GM10248 (cell line): ENCODE measurements around the gene SCARF2.
"Not testable (repeated sequence)": the region's sequence is repeated elsewhere in the genome, so short reads cannot be mapped to it uniquely, and the experiment has no call there.

Experiments used
- CTCF ChIA-PET: fragments of 300-600 bp; sonication (Branson Sonifier 250); formaldehyde crosslinking; extraction: SDS; loops from one replicate; lab custom pipeline; 2021; ENCODE audit warnings: antibody characterized with exemption; lab: Yijun Ruan, JAX
- POLR2A ChIA-PET: fragments of 350-650 bp; sonication (Branson Sonifier 250); formaldehyde crosslinking; extraction: SDS; loops from one replicate; lab custom pipeline; 2020; ENCODE audit warnings: antibody characterized with exemption; lab: Yijun Ruan, JAX
- DNase-seq: peaks from one replicate; pipeline ENCODE4 v3.0.0; 2012; ENCODE audit errors: extremely low spot score
- TF ChIP-seq, protein P1 (sequence below): IDR thresholded peaks from 2 replicates; pipeline ENCODE4 v1.5.1; 2012; ENCODE audit warnings: mild to moderate bottlenecking, low read depth; ENCODE audit errors: extremely low read depth, missing control alignments, control extremely low read depth

The SCARF2 gene

GRCh38 chr22:20422271-20423007 is 15.2 kb downstream of the SCARF2 start:
- no peak for DNase-seq
- CTCF ChIA-PET: no interaction called here
- POLR2A ChIA-PET: no interaction called here
- TF ChIP-seq, protein P1, sequence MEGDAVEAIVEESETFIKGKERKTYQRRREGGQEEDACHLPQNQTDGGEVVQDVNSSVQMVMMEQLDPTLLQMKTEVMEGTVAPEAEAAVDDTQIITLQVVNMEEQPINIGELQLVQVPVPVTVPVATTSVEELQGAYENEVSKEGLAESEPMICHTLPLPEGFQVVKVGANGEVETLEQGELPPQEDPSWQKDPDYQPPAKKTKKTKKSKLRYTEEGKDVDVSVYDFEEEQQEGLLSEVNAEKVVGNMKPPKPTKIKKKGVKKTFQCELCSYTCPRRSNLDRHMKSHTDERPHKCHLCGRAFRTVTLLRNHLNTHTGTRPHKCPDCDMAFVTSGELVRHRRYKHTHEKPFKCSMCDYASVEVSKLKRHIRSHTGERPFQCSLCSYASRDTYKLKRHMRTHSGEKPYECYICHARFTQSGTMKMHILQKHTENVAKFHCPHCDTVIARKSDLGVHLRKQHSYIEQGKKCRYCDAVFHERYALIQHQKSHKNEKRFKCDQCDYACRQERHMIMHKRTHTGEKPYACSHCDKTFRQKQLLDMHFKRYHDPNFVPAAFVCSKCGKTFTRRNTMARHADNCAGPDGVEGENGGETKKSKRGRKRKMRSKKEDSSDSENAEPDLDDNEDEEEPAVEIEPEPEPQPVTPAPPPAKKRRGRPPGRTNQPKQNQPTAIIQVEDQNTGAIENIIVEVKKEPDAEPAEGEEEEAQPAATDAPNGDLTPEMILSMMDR: no peak

DNA sequence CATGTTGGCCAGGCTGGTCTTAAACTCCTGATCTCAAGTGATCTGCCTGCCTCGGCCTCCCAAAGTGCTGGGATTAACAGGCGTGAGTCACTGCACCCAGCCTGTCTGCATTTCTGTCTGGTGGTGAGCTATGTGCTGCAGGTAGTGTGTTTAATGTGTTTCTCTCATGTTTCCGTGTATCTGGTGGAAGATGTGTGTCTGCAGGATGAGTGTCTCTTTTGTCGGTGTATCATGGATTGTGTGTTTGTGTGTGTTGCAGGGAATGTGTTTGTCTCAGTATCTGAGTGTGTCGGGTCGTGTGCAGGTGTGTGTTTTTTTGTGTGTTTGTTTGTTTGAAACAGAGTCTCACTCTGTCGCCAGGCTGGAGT is 16.1 kb downstream of the SCARF2 start:
- DNase-seq: no peak
- POLR2A ChIA-PET: no interaction called here
- TF ChIP-seq, protein P1: no peak
- CTCF ChIA-PET: interaction anchor here (0.7 kb wide), 1 partner anchor 35 kb away, joined by 3 read pairs; no protein-coding TSS in a partner anchor

DNA sequence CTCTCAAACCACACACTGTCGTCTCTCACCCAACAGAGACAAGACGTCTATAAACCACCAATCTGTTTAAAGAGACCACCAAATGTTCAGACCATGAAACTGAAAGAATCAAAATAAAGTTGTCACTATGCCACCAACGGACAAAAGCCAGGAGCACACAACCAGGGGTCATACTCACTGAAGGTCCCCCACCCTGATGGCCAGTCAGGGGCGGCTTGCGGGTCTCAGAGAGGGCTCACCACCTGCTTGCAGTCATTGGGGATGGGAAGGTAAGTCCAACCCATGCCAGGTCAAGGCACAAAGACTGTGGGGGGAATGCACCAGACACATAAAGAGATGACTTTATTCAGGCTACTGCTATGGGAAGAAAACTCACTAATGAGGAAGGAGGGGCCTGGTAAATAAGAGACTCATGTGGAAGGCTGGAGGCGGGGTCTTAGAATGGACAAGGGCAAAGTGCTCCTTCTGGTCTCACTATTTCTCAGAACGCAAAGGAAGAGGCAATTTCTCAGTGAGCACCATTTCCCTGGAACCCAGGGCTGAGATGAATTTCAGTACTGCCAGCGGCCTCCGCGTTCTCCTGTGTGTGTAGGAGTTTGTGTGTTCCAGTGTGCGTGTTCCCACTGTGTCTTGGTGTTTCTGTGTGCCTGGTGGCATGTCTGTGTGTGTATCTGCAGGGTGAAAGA is 17.3 kb downstream of the SCARF2 start:
- no peak for DNase-seq
- ChIA-PET CTCF (interaction anchor here (1.4 kb wide), 1 partner anchor 21 kb away, joined by 5 read pairs; no protein-coding TSS in a partner anchor), POLR2A (no interaction called here)
- TF ChIP-seq, protein P1: no peak

- no peak for DNase-seq
- ChIA-PET CTCF (interaction anchor here (1.4 to 2.3 kb wide), 3 partner anchors 22 to 152 kb away, joined by 5 to 42 read pairs (median 8); no protein-coding TSS in a partner anchor), POLR2A (no interaction called here)
These were observed 18.0 kb downstream of the SCARF2 start for GRCh38 chr22:20419664-20419951.

GRCh38 chr22:20418211-20418788 is 19.3 kb downstream of the SCARF2 start:
- peak; percentile 86 for DNase-seq
- CTCF ChIA-PET: interaction anchor here (0.5 to 2.8 kb wide), 24 partner anchors 10 to 366 kb away, joined by 3 to 42 read pairs (median 4); partner anchors contain the start of gene ZNF74
- POLR2A ChIA-PET: interaction anchor here (0.6 kb wide), 1 partner anchor 645 kb away, joined by 3 read pairs; no protein-coding TSS in a partner anchor
- TF ChIP-seq, protein P1: peak; percentile 72

More at GRCh38 chr22:20419664-20419951, 18.0 kb downstream of the SCARF2 start:
- TF ChIP-seq, protein P1: no peak

GRCh38 chr22:20415699-20416098 is 21.9 kb downstream of the SCARF2 start:
- DNase-seq, CTCF ChIA-PET, POLR2A ChIA-PET: not testable (repeated sequence)

DNA sequence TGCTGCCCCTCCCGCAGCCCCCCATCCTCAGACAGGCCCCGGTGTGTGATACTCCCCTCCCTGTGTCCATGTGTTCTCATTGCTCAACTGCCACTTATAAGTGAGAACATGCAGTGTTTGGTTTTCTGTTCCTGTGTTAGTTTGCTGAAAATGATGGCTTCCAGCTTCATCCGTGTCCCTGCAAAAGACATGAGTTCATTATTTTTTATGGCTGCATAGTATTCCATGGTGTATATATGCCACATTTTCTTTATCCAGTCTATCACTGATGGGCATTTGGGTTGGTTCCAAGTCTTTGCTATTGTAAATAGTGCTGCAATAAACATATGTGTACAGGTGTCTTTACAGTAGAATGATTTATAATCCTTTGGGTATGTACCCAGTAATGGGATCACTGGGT is 22.4 kb downstream of the SCARF2 start:
- POLR2A ChIA-PET, CTCF ChIA-PET, DNase-seq: not testable (repeated sequence)
